Uterus (tissue), 4 donors: ENCODE data around the gene LAMA5. TPM values are rescaled to one million over a fixed set of nuclear protein-coding genes. Genes with fewer than 3 reads are reported as not detected.

Source experiments
- DNase-seq, 2 donors: peaks; one replicate each; pipeline ENCODE4 v3.0.0-alpha.2; 2019 to 2020
- H3K27ac ChIP-seq, 2 donors: fragments of 200-600 bp; sonication (generic); 1 replicate in 1 of 2; 2 replicates in 1 of 2; pipeline ENCODE4 v1.5.1; 2016 to 2018
- H3K27me3 ChIP-seq, 2 donors: fragments of 200-600 bp; sonication (generic); one replicate each; pipeline ENCODE4 v1.5.1; 2018 to 2019; ENCODE audit warnings: control low read depth in 1 of 2
- H3K36me3 ChIP-seq, 2 donors: fragments of 200-600 bp; sonication (generic); one replicate each; pipeline ENCODE4 v1.5.1; 2019; ENCODE audit warnings: control low read depth in 1 of 2
- H3K4me1 ChIP-seq, 2 donors: fragments of 200-600 bp; sonication (generic); one replicate each; pipeline ENCODE4 v1.5.1; 2018 to 2019; ENCODE audit warnings: control low read depth in 1 of 2
- H3K4me3 ChIP-seq, 2 donors: fragments of 200-600 bp; sonication (generic); 1 replicate in 1 of 2; 2 replicates in 1 of 2; pipeline ENCODE4 v1.5.1; 2018 to 2019; ENCODE audit warnings: mild to moderate bottlenecking in 1 of 2
- H3K9me3 ChIP-seq, 2 donors: fragments of 200-600 bp; sonication (generic); one replicate each; pipeline ENCODE4 v1.5.1; 2019; ENCODE audit warnings: control low read depth in 1 of 2
- CTCF ChIP-seq, 4 experiments: fragments of 200-600 bp in 2 of 4; fragments of 450-650 bp in 2 of 4; sonication (generic) in 2 of 4; IDR thresholded peaks; one replicate each; pipeline ENCODE4 v1.5.1; 2016 to 2019; ENCODE audit warnings: antibody characterized with exemption in 4 of 4, mild to moderate bottlenecking in 2 of 4, moderate library complexity in 1 of 4
- POLR2A ChIP-seq, 2 donors: fragments of 450-650 bp; IDR thresholded peaks; one replicate each; pipeline ENCODE4 v1.6.1; 2016; ENCODE audit warnings: antibody characterized with exemption in 2 of 2, mild to moderate bottlenecking in 1 of 2, moderate library complexity in 1 of 2
- intact Hi-C: fragments of 100-400 bp; cut with DNase I; formaldehyde crosslinking; loops from one replicate; pipeline ENCODE4 v1.15.1; 2023; ENCODE audit warnings: low total_unique reads
- total RNA-seq, 4 donors: library from RNA; depleted of rRNA in 3 of 4; stranded (reverse); fragments of >200 nt in 3 of 4; gene quantifications; one replicate each; pipeline versions ENCODE4 v1.1.0 to v1.2.4, GENCODE V29; 2014 to 2023
- donor health status: DM: yes; HTN: yes; CAD: no.

Gene LAMA5
- total RNA-seq, 4 donors from 2014 or later, result 50.6 to 375 (median 90.8) TPM

- Histone ChIP-seq H3K4me1 (no peaks in the 10 kb centered on the region), H3K36me3 (no peaks in the 10 kb centered on the region), H3K9me3 (no peaks in the 10 kb centered on the region), H3K27me3 (no peaks in the 10 kb centered on the region), H3K27ac (no peak overlapping the region), H3K4me3 (no peak overlapping the region)
- no peak for DNase-seq
- TF ChIP-seq POLR2A (IDR thresholded peaks at IDR 0.05), result no peak
- TF ChIP-seq CTCF (IDR thresholded peaks at IDR 0.05), result no peak
- intact Hi-C loops, result no loop called here
Measured at GRCh38 chr20:62267543-62267942, 99.6 kb downstream of the LAMA5 start.

GRCh38 chr20:62266851-62267250 is 100.3 kb downstream of the LAMA5 start:
- DNase-seq, result no peak
- no peak overlapping the region for H3K27ac ChIP-seq
- H3K36me3 ChIP-seq, result no peaks in the 10 kb centered on the region
- H3K9me3 ChIP-seq, result no peaks in the 10 kb centered on the region
- no peak overlapping the region for H3K4me3 ChIP-seq
- no peaks in the 10 kb centered on the region for H3K27me3 ChIP-seq
- no peaks in the 10 kb centered on the region for H3K4me1 ChIP-seq
- no peak for TF ChIP-seq POLR2A (IDR thresholded peaks at IDR 0.05)
- TF ChIP-seq CTCF (IDR thresholded peaks at IDR 0.05), result no peak
- intact Hi-C loops, result no loop called here

GRCh38 chr20:62266340-62266739 is 100.8 kb downstream of the LAMA5 start:
- Histone ChIP-seq H3K9me3 (no peaks in the 10 kb centered on the region), H3K27me3 (no peaks in the 10 kb centered on the region), H3K4me1 (no peaks in the 10 kb centered on the region), H3K36me3 (no peaks in the 10 kb centered on the region), H3K27ac (no peak overlapping the region), H3K4me3 (no peak overlapping the region)
- no peak for TF ChIP-seq POLR2A (IDR thresholded peaks at IDR 0.05)
- DNase-seq, result no peak
- intact Hi-C loops, result no loop called here

GRCh38 chr20:62265365-62265764 is 101.7 kb downstream of the LAMA5 start:
- H3K36me3 ChIP-seq, result no peaks in the 10 kb centered on the region
- TF ChIP-seq POLR2A (IDR thresholded peaks at IDR 0.05), result no peak

GRCh38 chr20:62263396-62263795 is 103.7 kb downstream of the LAMA5 start:
- intact Hi-C loops, result no loop called here
- Histone ChIP-seq H3K27me3 (no peaks in the 10 kb centered on the region), H3K36me3 (no peaks in the 10 kb centered on the region)

More at GRCh38 chr20:62265365-62265764, 101.7 kb downstream of the LAMA5 start:
- Histone ChIP-seq H3K4me1 (no peaks in the 10 kb centered on the region), H3K27ac (no peak overlapping the region), H3K27me3 (no peaks in the 10 kb centered on the region), H3K9me3 (no peaks in the 10 kb centered on the region), H3K4me3 (no peak overlapping the region)
- no peak for DNase-seq
- intact Hi-C loops, result no loop called here

GRCh38 chr20:62262064-62262463 is 105.0 kb downstream of the LAMA5 start:
- intact Hi-C loops, result no loop called here
- H3K4me1 ChIP-seq, result no peaks in the 10 kb centered on the region
- H3K36me3 ChIP-seq, result no peaks in the 10 kb centered on the region
- H3K27me3 ChIP-seq, result no peaks in the 10 kb centered on the region
- no peak overlapping the region for H3K27ac ChIP-seq
- no peaks in the 10 kb centered on the region for H3K9me3 ChIP-seq
- H3K4me3 ChIP-seq, result no peak overlapping the region
- DNase-seq, result no peak
- TF ChIP-seq CTCF (IDR thresholded peaks at IDR 0.05), result no peak
- no peak for TF ChIP-seq POLR2A (IDR thresholded peaks at IDR 0.05)

More at GRCh38 chr20:62263396-62263795, 103.7 kb downstream of the LAMA5 start:
- Histone ChIP-seq H3K9me3 (no peaks in the 10 kb centered on the region), H3K4me1 (no peaks in the 10 kb centered on the region), H3K27ac (no peak overlapping the region), H3K4me3 (no peak overlapping the region)
- no peak for DNase-seq
- TF ChIP-seq POLR2A (IDR thresholded peaks at IDR 0.05), result no peak
- no peak for TF ChIP-seq CTCF (IDR thresholded peaks at IDR 0.05)
